ENCODE results near the gene CRB3. TPM values are rescaled to one million over a fixed set of nuclear protein-coding genes. Genes with fewer than 3 reads are reported as not detected.

CRB3 gene
- total RNA-seq, 2 donors from 2014 or later = not detected

- DNase-seq (no peak), ATAC-seq (peak; percentile 64 to 70)
- intact Hi-C loops (cut with DNase I) = no loop called here
These were observed 17.7 kb downstream of the CRB3 start, which contains the start of gene DENND1C for GRCh38 chr19:6481541-6482342. Gene DENND1C (minus strand): TSS chr19:6481787. CDS start chr19:6481695, 92 bp downstream.

GRCh38 chr19:6482343-6482686 lies 18.2 kb downstream of the CRB3 start:
- intact Hi-C loops (cut with DNase I) = no loop called here
- DNase-seq (no peak), ATAC-seq (no peak)

- ATAC-seq = no peak
- intact Hi-C loops (cut with DNase I) = no loop called here
- no peak for DNase-seq
These were observed 19.2 kb downstream of the CRB3 start for GRCh38 chr19:6483235-6483634.

GRCh38 chr19:6484230-6484629 lies 20.2 kb downstream of the CRB3 start:
- intact Hi-C loops (cut with DNase I) = no loop called here
- DNase-seq = no peak
- no peak for ATAC-seq

GRCh38 chr19:6484831-6485230 lies 20.8 kb downstream of the CRB3 start:
- intact Hi-C loops (cut with DNase I) = no loop called here

GRCh38 chr19:6489278-6490061 lies 25.4 kb downstream of the CRB3 start:
- no peak for DNase-seq
- intact Hi-C loops (cut with DNase I) = no loop called here

More at GRCh38 chr19:6484831-6485230, 20.8 kb downstream of the CRB3 start:
- ATAC-seq (no peak), DNase-seq (no peak)

GRCh38 chr19:6490134-6490533 lies 26.1 kb downstream of the CRB3 start:
- DNase-seq (no peak), ATAC-seq (no peak)
- intact Hi-C loops (cut with DNase I) = no loop called here

More at GRCh38 chr19:6489278-6490061, 25.4 kb downstream of the CRB3 start:
- ATAC-seq = no peak

GRCh38 chr19:6491802-6492592 lies 27.9 kb downstream of the CRB3 start:
- ATAC-seq (no peak), DNase-seq (no peak)
- intact Hi-C loops (cut with DNase I) = no loop called here

GRCh38 chr19:6494438-6495036 lies 30.5 kb downstream of the CRB3 start:
- intact Hi-C loops (cut with DNase I) = no loop called here
- no peak for ATAC-seq
- no peak for DNase-seq

- ATAC-seq (no peak), DNase-seq (no peak)
- intact Hi-C loops (cut with DNase I) = no loop called here
These were observed 31.9 kb downstream of the CRB3 start for GRCh38 chr19:6495947-6496346.

GRCh38 chr19:6498294-6499036 lies 34.4 kb downstream of the CRB3 start:
- no peak for ATAC-seq
- no peak for DNase-seq
- intact Hi-C loops (cut with DNase I) = no loop called here

- ATAC-seq (no peak), DNase-seq (no peak)
- intact Hi-C loops (cut with DNase I) = no loop called here
These were observed 35.1 kb downstream of the CRB3 start for GRCh38 chr19:6499052-6499790.

GRCh38 chr19:6500837-6501739 lies 37.0 kb downstream of the CRB3 start:
- no peak for DNase-seq

GRCh38 chr19:6501740-6502648 lies 37.9 kb downstream of the CRB3 start, which contains the start of gene TUBB4A:
Gene TUBB4A (minus strand): TSS chr19:6502309. CDS start chr19:6502212, 97 bp downstream.
- ATAC-seq (peak; percentile 27 to 64), DNase-seq (no peak)
- intact Hi-C loops (cut with DNase I) = no loop called here

More at GRCh38 chr19:6500837-6501739, 37.0 kb downstream of the CRB3 start:
- no peak for ATAC-seq
- intact Hi-C loops (cut with DNase I) = no loop called here

- no peak for DNase-seq
- ATAC-seq = no peak
- intact Hi-C loops (cut with DNase I) = no loop called here
These were observed 39.5 kb downstream of the CRB3 start for GRCh38 chr19:6503407-6504201.
